Bronchial epithelial cell (primary cell): ENCODE measurements around the gene ITGA2B. TPM values are rescaled to one million over a fixed set of nuclear protein-coding genes. Genes with fewer than 3 reads are reported as not detected.

Source experiments
- DNase-seq: peaks from one replicate; pipeline ENCODE4 v3.0.0-alpha.2; 2010; ENCODE audit warnings: low read depth
- FAIRE-seq: peaks from 2 replicates; lab custom pipeline; 2011; peaks lifted over from hg19 to GRCh38; lab: Jason Lieb, UNC
- H3K27me3 ChIP-seq: 2 replicates; pipeline ENCODE4 v1.5.1; 2011; ENCODE audit warnings: low read length; ENCODE audit not compliant: control insufficient read depth, insufficient read depth
- H3K36me3 ChIP-seq: 2 replicates; pipeline ENCODE4 v1.5.1; 2011; ENCODE audit warnings: low read length; ENCODE audit not compliant: control insufficient read depth, insufficient read depth
- H3K4me3 ChIP-seq: 2 replicates; pipeline ENCODE4 v1.5.1; 2011; ENCODE audit warnings: mild to moderate bottlenecking, low read depth, low read length, control low read depth
- CTCF ChIP-seq: IDR thresholded peaks from 2 replicates; pipeline ENCODE4 v1.5.1; 2011; ENCODE audit warnings: mild to moderate bottlenecking, moderate library complexity, low read length, control low read depth, inconsistent platforms; ENCODE audit not compliant: insufficient read depth, severe bottlenecking
- total RNA-seq: library from RNA; depleted of rRNA; stranded (reverse); fragments of >200 nt; gene quantifications from 2 replicates; pipeline ENCODE4 v1.2.1, GENCODE V29; 2014

ITGA2B gene
- total RNA-seq, 1 donor from 2014 or later: not detected

DNA sequence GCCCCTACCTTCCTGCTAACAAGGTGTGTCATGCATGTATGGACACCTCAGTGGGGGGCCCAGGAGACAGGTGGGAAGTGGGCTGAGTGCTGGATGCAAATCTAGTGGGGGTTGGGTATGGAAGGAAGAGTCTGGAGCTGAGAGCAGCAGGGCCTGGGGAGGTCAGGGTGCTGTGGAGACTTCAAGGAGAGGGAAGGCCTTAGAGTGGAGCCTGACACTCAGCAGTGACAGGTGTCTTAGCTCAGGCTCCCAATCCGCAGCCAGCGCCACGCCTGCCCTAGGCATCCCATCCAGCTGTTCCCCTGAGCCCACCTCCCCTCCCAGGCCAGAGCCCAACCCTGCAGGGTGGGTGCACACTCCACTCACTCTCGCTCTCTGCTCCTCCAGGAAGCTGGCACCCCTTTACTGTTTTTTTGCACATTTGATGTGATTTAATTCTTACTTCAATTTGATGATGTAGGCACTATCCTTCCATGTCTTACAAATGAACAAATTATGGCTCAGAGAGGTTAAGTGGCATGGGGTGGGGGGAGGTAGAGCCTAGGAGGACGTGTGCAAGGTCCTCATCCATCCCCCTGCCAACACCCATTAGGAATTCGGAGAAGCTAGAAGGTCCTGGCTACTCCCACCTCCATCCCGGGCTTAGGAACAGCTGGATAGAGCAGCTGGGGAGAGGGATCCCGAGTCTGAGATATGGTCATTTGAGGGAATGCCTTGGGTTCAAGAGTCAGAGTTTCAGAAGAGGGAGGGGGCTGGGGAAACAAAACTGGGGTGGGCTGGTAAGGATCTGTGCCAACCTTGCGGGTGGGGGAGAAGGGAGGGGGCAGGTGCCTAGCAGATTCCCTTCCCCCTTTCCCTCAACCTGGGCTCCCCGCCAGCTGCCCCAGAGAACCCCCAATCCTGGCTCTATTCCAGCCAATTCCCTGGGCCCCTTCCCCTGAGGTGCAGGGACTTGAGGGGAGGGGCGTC lies 27.9 kb downstream of the ITGA2B start:
- Histone ChIP-seq H3K4me3 (no peak overlapping the region), H3K27me3 (peaks cover 7% of the 10 kb centered on the region), H3K36me3 (no peaks in the 10 kb centered on the region)
- DNase-seq (no peak), FAIRE-seq (no peak)
- TF ChIP-seq CTCF: no peak

- TF ChIP-seq CTCF: no peak
- DNase-seq (no peak), FAIRE-seq (no peak)
- no peaks in the 10 kb centered on the region for H3K36me3 ChIP-seq
- no peak overlapping the region for H3K4me3 ChIP-seq
- peaks cover 4% of the 10 kb centered on the region for H3K27me3 ChIP-seq
Observed at GRCh38 chr17:44360826-44361225, 28.6 kb downstream of the ITGA2B start.

- Histone ChIP-seq H3K27me3 (peaks cover 4% of the 10 kb centered on the region), H3K4me3 (no peak overlapping the region), H3K36me3 (no peaks in the 10 kb centered on the region)
- no peak for DNase-seq
- TF ChIP-seq CTCF: no peak
- FAIRE-seq: no peak
Observed at GRCh38 chr17:44360144-44360533, 29.3 kb downstream of the ITGA2B start.

GRCh38 chr17:44359458-44360143 lies 29.8 kb downstream of the ITGA2B start:
- DNase-seq (no peak), FAIRE-seq (no peak)
- Histone ChIP-seq H3K36me3 (no peaks in the 10 kb centered on the region), H3K4me3 (no peak overlapping the region), H3K27me3 (peaks cover 4% of the 10 kb centered on the region)
- TF ChIP-seq CTCF: no peak

DNA sequence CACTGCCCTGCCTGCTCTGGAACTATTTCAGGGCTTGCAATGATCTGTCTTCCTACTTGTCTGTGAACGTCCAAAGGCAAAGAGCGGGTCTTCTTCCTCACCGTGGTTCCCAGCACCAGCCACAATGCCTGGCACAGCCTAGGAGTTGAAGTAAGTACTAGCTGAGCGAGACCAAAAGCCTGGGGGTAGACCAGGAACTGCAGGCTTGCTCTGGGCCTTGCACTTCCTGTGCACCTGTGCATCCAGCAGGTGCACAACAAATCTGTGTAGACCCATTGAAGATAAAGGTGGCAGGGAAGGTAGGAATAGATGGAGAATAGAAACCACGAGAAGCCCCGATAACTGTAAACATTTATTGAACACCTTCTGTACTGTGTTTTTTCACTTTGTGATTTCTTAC lies 30.4 kb downstream of the ITGA2B start:
- no peak overlapping the region for H3K4me3 ChIP-seq
- TF ChIP-seq CTCF: no peak
- FAIRE-seq (no peak), DNase-seq (no peak)
- no peaks in the 10 kb centered on the region for H3K36me3 ChIP-seq
- H3K27me3 ChIP-seq: peaks cover 4% of the 10 kb centered on the region
